Activated T-cell treated with anti-CD3 and anti-CD28 coated beads, Interleukin-2, amount 50 U/mL, for 4 hours (primary cell): ENCODE data around the gene EXOC3. TPM values are rescaled to one million over a fixed set of nuclear protein-coding genes. Genes with fewer than 3 reads are reported as not detected.
A peak's percentile ranks its signal among the peaks of the same experiment; 100 is the strongest.

Experiments
- ATAC-seq, 2 donors: fragments of 200-7000 bp; cut with Tn5 transposase; one replicate each; pipeline ENCODE4 v1.10.0; 2021
- DNase-seq: peaks from one replicate; pipeline ENCODE4 v3.0.0-alpha.2; 2020
- H3K27me3 Mint-ChIP-seq: one replicate; pipeline ENCODE4 v1.8.0; 2021; ENCODE audit warnings: low read depth, mixed read lengths
- H3K36me3 Mint-ChIP-seq: one replicate; pipeline ENCODE4 v1.8.0; 2022; ENCODE audit warnings: mixed read lengths; ENCODE audit not compliant: insufficient read depth
- H3K4me1 Mint-ChIP-seq: one replicate; pipeline ENCODE4 v1.8.0; 2021; ENCODE audit warnings: low read depth, mixed read lengths
- H3K4me3 Mint-ChIP-seq: one replicate; pipeline ENCODE4 v1.8.0; 2021; ENCODE audit warnings: mild to moderate bottlenecking, moderate library complexity, mixed read lengths
- H3K9me3 Mint-ChIP-seq: one replicate; pipeline ENCODE4 v1.8.0; 2021; ENCODE audit warnings: mixed read lengths
- total RNA-seq, 3 donors: library from RNA; stranded (reverse); gene quantifications; one replicate each; pipeline ENCODE4 v1.2.1, GENCODE V29; 2021

Gene EXOC3
- total RNA-seq, 3 donors from 2014 or later = 62.7 to 78.3 (median 67.2) TPM

GRCh38 chr5:435961-436640 is 6.9 kb upstream of the EXOC3 start:
- no peak for DNase-seq
- Mint-ChIP-seq H3K27me3 (peaks cover 5% of the 10 kb centered on the region), H3K36me3 (no peaks in the 10 kb centered on the region)

GRCh38 chr5:436641-436975 is 6.4 kb upstream of the EXOC3 start:
- DNase-seq (no peak), ATAC-seq (no peak)
- Mint-ChIP-seq H3K4me3 (no peak overlapping the region), H3K9me3 (no peaks in the 10 kb centered on the region), H3K36me3 (no peaks in the 10 kb centered on the region), H3K4me1 (no peaks in the 10 kb centered on the region), H3K27me3 (peaks cover 5% of the 10 kb centered on the region)

More at GRCh38 chr5:435961-436640, 6.9 kb upstream of the EXOC3 start:
- no peaks in the 10 kb centered on the region for H3K9me3 Mint-ChIP-seq
- ATAC-seq = peak in 1 of 2 donors; percentile 36
- H3K4me1 Mint-ChIP-seq = no peaks in the 10 kb centered on the region
- no peak overlapping the region for H3K4me3 Mint-ChIP-seq

GRCh38 chr5:437281-437771 is 5.7 kb upstream of the EXOC3 start:
- Mint-ChIP-seq H3K4me1 (peaks cover 2% of the 10 kb centered on the region), H3K27me3 (peaks cover 5% of the 10 kb centered on the region), H3K4me3 (no peak overlapping the region), H3K36me3 (no peaks in the 10 kb centered on the region), H3K9me3 (no peaks in the 10 kb centered on the region)
- DNase-seq = no peak
- ATAC-seq = no peak

GRCh38 chr5:438481-438981 is 4.4 kb upstream of the EXOC3 start:
- no peak for ATAC-seq
- no peak for DNase-seq
- Mint-ChIP-seq H3K9me3 (no peaks in the 10 kb centered on the region), H3K36me3 (no peaks in the 10 kb centered on the region), H3K27me3 (peaks cover 3% of the 10 kb centered on the region), H3K4me1 (peaks cover 6% of the 10 kb centered on the region), H3K4me3 (no peak overlapping the region)

GRCh38 chr5:439181-439580 is 3.8 kb upstream of the EXOC3 start:
- H3K4me3 Mint-ChIP-seq = no peak overlapping the region
- no peak for ATAC-seq
- peaks cover 3% of the 10 kb centered on the region for H3K27me3 Mint-ChIP-seq
- no peaks in the 10 kb centered on the region for H3K36me3 Mint-ChIP-seq
- no peaks in the 10 kb centered on the region for H3K9me3 Mint-ChIP-seq
- DNase-seq = no peak
- H3K4me1 Mint-ChIP-seq = peaks cover 11% of the 10 kb centered on the region

- H3K9me3 Mint-ChIP-seq = no peaks in the 10 kb centered on the region
- no peak overlapping the region for H3K4me3 Mint-ChIP-seq
- ATAC-seq (no peak), DNase-seq (no peak)
- peaks cover 3% of the 10 kb centered on the region for H3K36me3 Mint-ChIP-seq
- H3K27me3 Mint-ChIP-seq = peaks cover 3% of the 10 kb centered on the region
- H3K4me1 Mint-ChIP-seq = peaks cover 16% of the 10 kb centered on the region
Measured at GRCh38 chr5:439636-440035, 3.3 kb upstream of the EXOC3 start.

GRCh38 chr5:440401-441201 is 2.4 kb upstream of the EXOC3 start:
- H3K27me3 Mint-ChIP-seq = peaks cover 1% of the 10 kb centered on the region
- H3K36me3 Mint-ChIP-seq = peaks cover 3% of the 10 kb centered on the region
- H3K4me3 Mint-ChIP-seq = peak overlapping the region; percentile 29
- ATAC-seq (no peak), DNase-seq (no peak)
- H3K9me3 Mint-ChIP-seq = no peaks in the 10 kb centered on the region
- H3K4me1 Mint-ChIP-seq = peaks cover 21% of the 10 kb centered on the region

GRCh38 chr5:441996-442334 is 1.0 kb upstream of the EXOC3 start:
- Mint-ChIP-seq H3K9me3 (no peaks in the 10 kb centered on the region), H3K4me1 (peaks cover 31% of the 10 kb centered on the region), H3K27me3 (no peaks in the 10 kb centered on the region), H3K36me3 (peaks cover 10% of the 10 kb centered on the region), H3K4me3 (peak overlapping the region; percentile 97)
- ATAC-seq = no peak
- DNase-seq = no peak

GRCh38 chr5:443239-444151 is 519 bp downstream of the EXOC3 start:
- peaks cover 22% of the 10 kb centered on the region for H3K36me3 Mint-ChIP-seq
- peaks cover 34% of the 10 kb centered on the region for H3K4me1 Mint-ChIP-seq
- H3K4me3 Mint-ChIP-seq = peak overlapping the region; percentile 97
- no peaks in the 10 kb centered on the region for H3K9me3 Mint-ChIP-seq
- peak; percentile 19 for DNase-seq
- no peaks in the 10 kb centered on the region for H3K27me3 Mint-ChIP-seq
- peak; percentile 38 to 60 for ATAC-seq

GRCh38 chr5:444226-444625 is 1.2 kb downstream of the EXOC3 start:
- no peak for ATAC-seq
- peaks cover 29% of the 10 kb centered on the region for H3K36me3 Mint-ChIP-seq
- H3K4me3 Mint-ChIP-seq = peak overlapping the region; percentile 97
- DNase-seq = peak; percentile 2
- peaks cover 34% of the 10 kb centered on the region for H3K4me1 Mint-ChIP-seq
- no peaks in the 10 kb centered on the region for H3K27me3 Mint-ChIP-seq
- no peaks in the 10 kb centered on the region for H3K9me3 Mint-ChIP-seq

GRCh38 chr5:445591-445990 is 2.6 kb downstream of the EXOC3 start:
- Mint-ChIP-seq H3K36me3 (peaks cover 40% of the 10 kb centered on the region), H3K4me3 (no peak overlapping the region), H3K9me3 (peaks cover 3% of the 10 kb centered on the region), H3K4me1 (peaks cover 38% of the 10 kb centered on the region), H3K27me3 (no peaks in the 10 kb centered on the region)
- ATAC-seq (no peak), DNase-seq (no peak)

GRCh38 chr5:446066-446882 is 3.3 kb downstream of the EXOC3 start:
- ATAC-seq (no peak), DNase-seq (no peak)
- Mint-ChIP-seq H3K36me3 (peaks cover 47% of the 10 kb centered on the region), H3K27me3 (no peaks in the 10 kb centered on the region), H3K9me3 (peaks cover 4% of the 10 kb centered on the region), H3K4me3 (peak overlapping the region; percentile 24), H3K4me1 (peaks cover 38% of the 10 kb centered on the region)

GRCh38 chr5:446883-447263 is 3.9 kb downstream of the EXOC3 start:
- Mint-ChIP-seq H3K27me3 (no peaks in the 10 kb centered on the region), H3K4me1 (peaks cover 38% of the 10 kb centered on the region), H3K4me3 (peak overlapping the region; percentile 24), H3K9me3 (peaks cover 9% of the 10 kb centered on the region), H3K36me3 (peaks cover 53% of the 10 kb centered on the region)
- ATAC-seq (no peak), DNase-seq (no peak)
